GM10266 (cell line): ENCODE measurements around the gene TGM2.

ENCODE experiments used
- DNase-seq: peaks from one replicate; pipeline ENCODE4 v3.0.0; 2012; ENCODE audit errors: extremely low spot score
- TF ChIP-seq, protein P1 (sequence below): IDR thresholded peaks from 2 replicates; pipeline ENCODE4 v1.5.1; 2012; ENCODE audit warnings: mild to moderate bottlenecking, low read depth; ENCODE audit not compliant: control insufficient read depth, insufficient read depth; ENCODE audit errors: missing control alignments

TGM2 gene

DNA sequence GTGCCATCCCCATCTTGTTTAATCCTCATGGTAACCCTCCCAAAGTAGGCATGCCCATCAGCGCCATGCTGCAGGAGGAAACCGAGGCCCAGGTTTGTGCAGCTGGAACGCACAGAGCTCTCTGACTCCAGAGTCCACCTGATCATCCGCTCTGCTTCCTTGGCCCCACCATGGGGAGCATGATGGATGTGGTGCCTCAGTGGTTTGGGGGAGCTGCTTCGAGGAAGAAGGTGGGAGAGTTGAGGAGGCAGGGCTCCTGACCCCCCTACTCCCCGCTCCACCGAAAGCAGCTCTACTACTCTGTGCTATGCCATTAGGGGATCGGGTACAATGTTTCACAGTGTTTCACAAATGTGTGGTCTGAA is 52.2 kb downstream of the TGM2 start:
- DNase-seq = no peak
- TF ChIP-seq, protein P1, sequence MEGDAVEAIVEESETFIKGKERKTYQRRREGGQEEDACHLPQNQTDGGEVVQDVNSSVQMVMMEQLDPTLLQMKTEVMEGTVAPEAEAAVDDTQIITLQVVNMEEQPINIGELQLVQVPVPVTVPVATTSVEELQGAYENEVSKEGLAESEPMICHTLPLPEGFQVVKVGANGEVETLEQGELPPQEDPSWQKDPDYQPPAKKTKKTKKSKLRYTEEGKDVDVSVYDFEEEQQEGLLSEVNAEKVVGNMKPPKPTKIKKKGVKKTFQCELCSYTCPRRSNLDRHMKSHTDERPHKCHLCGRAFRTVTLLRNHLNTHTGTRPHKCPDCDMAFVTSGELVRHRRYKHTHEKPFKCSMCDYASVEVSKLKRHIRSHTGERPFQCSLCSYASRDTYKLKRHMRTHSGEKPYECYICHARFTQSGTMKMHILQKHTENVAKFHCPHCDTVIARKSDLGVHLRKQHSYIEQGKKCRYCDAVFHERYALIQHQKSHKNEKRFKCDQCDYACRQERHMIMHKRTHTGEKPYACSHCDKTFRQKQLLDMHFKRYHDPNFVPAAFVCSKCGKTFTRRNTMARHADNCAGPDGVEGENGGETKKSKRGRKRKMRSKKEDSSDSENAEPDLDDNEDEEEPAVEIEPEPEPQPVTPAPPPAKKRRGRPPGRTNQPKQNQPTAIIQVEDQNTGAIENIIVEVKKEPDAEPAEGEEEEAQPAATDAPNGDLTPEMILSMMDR = no peak

DNA sequence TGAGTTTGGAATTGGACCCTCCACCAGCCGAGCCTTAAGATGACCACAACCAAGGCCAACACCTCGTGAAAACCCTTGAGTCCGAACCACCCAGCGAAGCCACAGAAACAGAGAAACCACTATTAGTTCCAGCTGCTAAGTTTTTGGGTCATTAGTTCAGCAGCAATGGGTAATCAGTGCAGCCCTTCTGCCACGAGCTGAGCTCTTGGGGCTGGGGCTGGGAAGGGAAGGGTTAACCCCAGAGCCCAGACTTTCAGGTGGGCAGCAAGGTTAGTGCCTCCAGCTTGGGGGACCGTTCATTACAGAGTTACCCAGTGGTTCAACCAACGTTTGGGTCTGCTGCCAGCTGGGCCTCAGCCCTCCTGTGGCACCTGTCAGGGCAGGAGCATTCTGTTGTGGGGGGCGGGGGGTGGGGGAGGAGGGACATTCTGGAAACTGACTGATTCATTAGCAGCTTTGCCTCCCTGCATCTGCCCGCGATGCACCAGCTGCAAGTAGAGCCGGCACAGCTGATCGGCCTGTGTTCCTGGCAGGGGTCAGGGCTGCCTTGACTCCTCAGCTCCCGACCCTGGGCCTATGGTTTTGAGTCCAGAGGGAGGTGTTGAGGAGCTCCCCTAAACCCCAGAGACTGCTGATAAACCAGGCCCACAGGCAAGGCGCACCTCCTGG is 52.7 kb downstream of the TGM2 start:
- no peak for DNase-seq
- TF ChIP-seq, protein P1 = no peak

DNA sequence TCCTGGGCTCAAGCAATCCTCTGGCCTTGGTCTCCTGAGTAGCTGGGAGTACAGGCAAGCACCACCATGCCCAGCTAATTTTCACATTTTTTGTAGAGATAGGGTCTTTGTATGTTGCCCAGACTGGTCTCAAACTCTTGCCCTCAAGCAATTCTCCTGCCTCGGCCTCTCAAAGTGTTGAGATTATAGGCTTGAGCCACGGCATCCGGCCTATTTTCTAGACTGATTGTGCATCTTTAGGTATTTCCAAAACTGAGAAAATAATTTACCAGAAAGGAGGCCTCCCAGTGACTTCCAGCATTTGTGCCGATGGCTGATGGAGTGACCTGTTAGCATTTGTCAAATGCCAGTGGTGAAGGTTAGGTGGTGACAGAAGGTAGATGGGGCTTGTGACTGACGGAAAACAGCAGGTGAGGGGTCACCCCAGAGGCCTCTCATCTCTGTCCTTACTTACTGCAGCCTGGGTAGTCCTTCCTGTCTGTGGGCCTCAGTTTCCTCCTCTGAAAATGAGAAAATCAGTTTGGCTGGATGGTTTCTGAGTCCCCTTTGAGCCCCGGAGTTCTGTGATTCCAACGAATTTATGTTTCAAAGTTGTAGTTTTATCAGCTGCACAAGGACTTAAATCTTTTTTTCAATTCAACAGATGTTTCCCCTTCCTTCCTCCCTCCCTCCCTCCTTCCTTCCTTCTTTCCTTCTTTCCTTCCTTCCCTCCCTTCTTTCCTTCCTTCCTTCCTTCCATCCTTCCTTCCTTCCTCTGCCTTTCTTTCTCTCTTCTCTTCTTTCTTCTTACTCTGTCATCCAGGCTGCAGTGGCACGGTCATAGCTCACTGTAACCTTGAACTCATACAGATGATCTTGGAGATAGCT is 53.5 kb downstream of the TGM2 start:
- TF ChIP-seq, protein P1 = no peak
- DNase-seq = no peak

DNA sequence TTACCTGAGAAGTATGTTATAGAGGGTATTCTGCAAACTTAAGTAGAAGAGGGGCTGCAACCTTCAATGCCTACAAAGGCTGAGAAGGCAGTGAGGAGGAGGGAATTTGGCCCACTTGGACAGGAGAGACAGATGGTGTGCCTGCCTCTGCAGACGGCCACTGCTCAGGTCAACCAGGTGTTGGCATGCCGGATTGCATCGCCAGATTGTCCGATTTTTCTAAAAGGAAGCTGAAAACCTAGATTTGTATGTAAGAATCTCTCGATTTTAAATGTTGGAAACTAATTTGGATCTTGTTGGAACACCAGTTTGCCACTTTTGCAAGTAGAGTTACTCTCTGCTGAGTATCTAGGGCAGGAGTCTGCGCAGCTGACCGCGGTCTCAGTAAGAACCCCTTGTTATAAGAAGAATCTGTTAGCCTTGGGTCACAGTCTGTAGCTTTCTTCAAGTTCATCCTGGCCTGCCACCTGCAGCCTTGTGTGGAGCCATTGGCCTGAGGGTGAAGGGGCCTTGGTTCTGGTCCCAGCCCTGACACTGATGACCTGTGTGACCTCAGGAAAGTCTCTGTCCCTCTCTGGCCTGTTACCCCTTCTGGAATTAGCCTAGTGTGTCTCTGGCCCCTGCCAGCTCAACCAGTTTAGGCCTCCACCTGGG is 54.4 kb downstream of the TGM2 start:
- TF ChIP-seq, protein P1 = no peak
- DNase-seq = no peak

DNA sequence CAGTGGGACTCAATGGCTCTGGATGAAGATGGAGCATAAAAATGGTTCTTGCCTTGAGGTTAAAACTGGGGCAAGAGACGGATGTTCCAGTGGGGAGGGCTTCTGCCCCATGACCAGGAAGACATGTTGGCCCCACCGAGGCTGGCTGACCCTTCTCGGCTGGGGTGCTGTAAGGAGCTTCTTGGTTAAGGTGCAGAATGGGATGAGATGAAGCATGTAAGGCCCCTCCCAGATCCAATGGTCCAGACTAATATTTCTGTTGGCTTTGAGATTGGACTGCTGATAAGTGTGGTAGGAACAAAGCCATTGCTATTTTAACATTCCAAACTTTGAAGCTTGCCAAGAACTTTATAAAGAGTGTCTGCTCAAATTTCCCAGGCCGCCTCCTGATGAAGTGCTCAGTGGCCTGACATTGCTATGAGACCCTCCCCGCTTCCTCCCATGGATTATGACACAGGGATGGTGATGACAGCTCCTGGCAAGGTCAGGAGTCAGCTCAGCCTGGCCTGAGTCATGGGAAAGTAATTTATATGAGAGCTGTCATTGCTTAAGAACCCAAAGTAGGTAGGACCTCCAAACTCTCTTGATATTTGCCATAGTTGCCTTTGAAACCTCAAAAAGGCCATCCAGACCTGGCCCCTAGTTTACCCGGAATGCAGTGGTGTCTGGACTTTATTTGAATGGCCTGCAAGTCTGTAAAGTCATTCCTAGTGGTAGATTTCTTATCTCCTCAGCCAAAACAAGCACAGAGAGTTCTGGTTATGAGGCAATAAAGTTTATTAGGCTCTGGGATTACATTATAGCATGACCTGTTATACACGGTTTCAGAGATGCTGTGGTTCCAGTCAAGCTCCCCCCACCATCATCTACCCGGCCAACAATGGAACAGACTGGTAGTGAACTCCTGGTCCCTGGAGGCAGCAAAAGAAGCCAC is 55.2 kb downstream of the TGM2 start:
- DNase-seq = no peak
- TF ChIP-seq, protein P1 = no peak

DNA sequence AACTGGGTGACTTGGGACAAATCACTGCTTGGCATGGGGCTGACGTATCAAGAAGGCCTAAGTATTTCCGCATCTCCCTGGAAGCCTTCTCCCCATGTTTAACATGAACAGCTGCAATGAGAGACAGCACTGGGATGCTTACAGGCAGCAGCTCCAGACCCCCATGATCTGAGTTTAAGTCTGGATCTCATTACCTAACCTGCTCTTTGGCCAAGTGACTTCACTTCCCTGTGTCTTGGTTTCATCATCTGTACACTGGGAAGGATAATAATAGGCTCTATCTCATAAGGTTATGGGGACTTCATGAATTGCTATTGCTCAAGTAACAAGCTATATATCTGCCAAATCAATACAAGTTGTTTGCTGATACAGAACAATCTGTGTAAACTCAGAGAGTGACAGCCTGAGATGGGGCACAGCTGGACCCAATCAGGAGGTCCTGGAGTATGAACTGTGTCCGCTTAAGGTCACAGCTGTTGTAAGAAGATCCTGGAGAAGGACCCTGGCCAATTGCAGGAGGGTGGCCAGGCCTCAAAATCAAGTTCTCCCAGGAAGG is 56.0 kb downstream of the TGM2 start:
- TF ChIP-seq, protein P1 = no peak
- no peak for DNase-seq
